Measurements from ENCODE around the gene KRTAP20-1. TPM values are rescaled to one million over a fixed set of nuclear protein-coding genes. Genes with fewer than 3 reads are reported as not detected.

The KRTAP20-1 gene
- not detected in 5 replicates for total RNA-seq (2022; extraction: Qiagen RNA extraction; ENCODE audit: low read depth)

GRCh38 chr21:30616125-30616524, at the start of gene KRTAP20-1:
Gene KRTAP20-1, plus strand, starts transcription at chr21:30616425. Its CDS starts 30 bp downstream, at chr21:30616455.

GRCh38 chr21:30590297-30590696, 25.9 kb upstream of the KRTAP20-1 start, which contains the start of gene KRTAP22-2:
Gene KRTAP22-2, minus strand, starts transcription at chr21:30590397.

DNA sequence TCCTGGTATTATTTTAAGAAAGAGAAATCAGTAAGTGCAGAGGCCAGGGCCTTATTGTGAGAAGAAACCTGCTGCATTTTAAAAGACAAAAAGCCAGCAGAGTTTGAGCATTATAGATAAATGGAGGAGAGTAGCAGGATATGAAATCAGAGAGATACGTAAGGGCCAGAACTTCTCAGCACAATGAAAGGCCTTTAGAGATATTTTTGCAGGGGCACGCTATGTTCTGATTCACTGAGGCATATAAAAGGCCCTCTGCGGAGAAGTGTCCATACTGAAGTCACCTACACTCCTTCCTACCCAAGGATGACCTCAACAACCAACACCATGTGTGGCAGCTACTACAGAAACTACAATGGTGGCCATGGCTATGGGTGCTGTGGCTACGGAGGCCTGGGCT, 24.1 kb upstream of the KRTAP20-1 start, which contains the start of gene KRTAP6-3:
KRTAP6-3 (plus strand) TSS at position 301 of the 400 bp plus-strand sequence; CDS start at position 307, 6 bp downstream.

DNA sequence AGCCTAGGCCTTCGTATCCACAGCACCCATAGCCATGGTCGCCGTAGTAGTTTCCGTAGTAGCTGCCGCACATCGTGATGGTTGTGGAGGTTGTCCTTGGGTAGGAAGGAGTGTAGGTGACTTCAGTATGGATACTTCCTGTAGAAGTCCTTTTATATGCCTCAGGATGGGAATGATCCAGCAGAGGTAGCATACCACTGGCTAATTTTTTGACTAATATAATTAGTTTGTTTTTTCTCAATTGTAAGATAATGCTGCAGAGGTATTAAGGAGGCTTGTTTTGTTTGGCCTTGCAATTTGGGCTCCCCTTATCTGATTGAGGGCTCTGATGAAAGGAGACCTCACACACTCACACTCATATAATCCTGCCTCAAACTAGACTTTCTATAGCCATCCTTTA, 17.4 kb upstream of the KRTAP20-1 start, which contains the start of gene KRTAP6-2:
KRTAP6-2 (minus strand) TSS at position 101 of the 400 bp plus-strand sequence; CDS start at position 73, 28 bp downstream.

GRCh38 chr21:30600787-30601186, 15.4 kb upstream of the KRTAP20-1 start, which contains the start of gene KRTAP22-1:
Gene KRTAP22-1, plus strand, starts transcription at chr21:30601087.

GRCh38 chr21:30613836-30614235, 2.4 kb upstream of the KRTAP20-1 start, which contains the start of gene KRTAP6-1:
Gene KRTAP6-1, minus strand, starts transcription at chr21:30613930. Its CDS starts 26 bp downstream, at chr21:30613904.

GRCh38 chr21:30620522-30620921, 4.3 kb downstream of the KRTAP20-1 start, which contains the start of gene KRTAP20-4:
Gene KRTAP20-4, plus strand, starts transcription at chr21:30620627.

DNA sequence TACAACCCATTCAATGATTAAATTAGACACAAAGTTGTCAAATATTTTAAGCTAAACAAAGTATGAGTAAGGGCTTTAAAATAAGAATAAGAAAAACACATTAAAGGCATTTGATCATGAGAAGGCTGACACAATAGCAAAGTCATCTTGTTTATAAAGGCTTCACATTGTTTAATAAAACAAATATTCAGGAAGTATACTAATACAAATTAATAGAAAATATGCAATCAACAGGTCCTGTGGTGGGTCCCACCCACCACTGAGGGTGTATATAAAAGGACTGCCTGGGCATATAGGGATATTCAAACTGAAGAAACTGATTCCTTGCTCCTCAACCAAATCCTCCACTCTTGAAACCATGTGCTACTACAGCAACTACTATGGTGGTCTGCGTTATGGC, 18.7 kb downstream of the KRTAP20-1 start, which contains the start of gene KRTAP20-2:
KRTAP20-2 (plus strand) TSS at position 301 of the 400 bp plus-strand sequence; CDS start at position 359, 58 bp downstream.

GRCh38 chr21:30642564-30642963, 26.3 kb downstream of the KRTAP20-1 start, which contains the start of gene KRTAP20-3:
Gene KRTAP20-3, plus strand, starts transcription at chr21:30642864.

Other genes starting within 250 kb of the KRTAP20-1 start
- gene KRTAP13-2, start 244.2 kb upstream of the KRTAP20-1 start, total RNA-seq (2022; extraction: Qiagen RNA extraction; ENCODE audit: low read depth): not detected in 5 replicates
- not detected in 5 replicates for gene KRTAP13-1, start 220.4 kb upstream of the KRTAP20-1 start, total RNA-seq (2022; extraction: Qiagen RNA extraction; ENCODE audit: low read depth)
- gene KRTAP13-3, start 190.5 kb upstream of the KRTAP20-1 start, total RNA-seq (2022; extraction: Qiagen RNA extraction; ENCODE audit: low read depth): not detected in 5 replicates
- not detected in 5 replicates for gene KRTAP13-4, start 186.2 kb upstream of the KRTAP20-1 start, total RNA-seq (2022; extraction: Qiagen RNA extraction; ENCODE audit: low read depth)
- not detected in 5 replicates for gene KRTAP15-1, start 176.2 kb upstream of the KRTAP20-1 start, total RNA-seq (2022; extraction: Qiagen RNA extraction; ENCODE audit: low read depth)
- gene KRTAP19-1, start 136.1 kb upstream of the KRTAP20-1 start, total RNA-seq (2022; extraction: Qiagen RNA extraction; ENCODE audit: low read depth): not detected in 5 replicates
- not detected in 5 replicates for gene KRTAP19-2, start 129.0 kb upstream of the KRTAP20-1 start, total RNA-seq (2022; extraction: Qiagen RNA extraction; ENCODE audit: low read depth)
- gene KRTAP19-3, start 124.4 kb upstream of the KRTAP20-1 start, total RNA-seq (2022; extraction: Qiagen RNA extraction; ENCODE audit: low read depth): not detected in 5 replicates
- not detected in 5 replicates for gene KRTAP19-4, start 119.3 kb upstream of the KRTAP20-1 start, total RNA-seq (2022; extraction: Qiagen RNA extraction; ENCODE audit: low read depth)
- not detected in 5 replicates for gene KRTAP19-5, start 114.3 kb upstream of the KRTAP20-1 start, total RNA-seq (2022; extraction: Qiagen RNA extraction; ENCODE audit: low read depth)
- gene KRTAP19-6, start 74.6 kb upstream of the KRTAP20-1 start, total RNA-seq (2022; extraction: Qiagen RNA extraction; ENCODE audit: low read depth): not detected in 5 replicates
- not detected in 5 replicates for gene KRTAP19-7, start 55.1 kb upstream of the KRTAP20-1 start, total RNA-seq (2022; extraction: Qiagen RNA extraction; ENCODE audit: low read depth)
- gene KRTAP22-2, start 26.0 kb upstream of the KRTAP20-1 start, total RNA-seq (2022; extraction: Qiagen RNA extraction; ENCODE audit: low read depth): not detected in 5 replicates
- gene KRTAP6-3, start 24.0 kb upstream of the KRTAP20-1 start, total RNA-seq (2022; extraction: Qiagen RNA extraction; ENCODE audit: low read depth): not detected in 5 replicates
- gene KRTAP6-2, start 17.5 kb upstream of the KRTAP20-1 start, total RNA-seq (2022; extraction: Qiagen RNA extraction; ENCODE audit: low read depth): not detected in 5 replicates
- gene KRTAP22-1, start 15.3 kb upstream of the KRTAP20-1 start, total RNA-seq (2022; extraction: Qiagen RNA extraction; ENCODE audit: low read depth): not detected in 5 replicates
- not detected in 5 replicates for gene KRTAP6-1, start 2.5 kb upstream of the KRTAP20-1 start, total RNA-seq (2022; extraction: Qiagen RNA extraction; ENCODE audit: low read depth)
- not detected in 5 replicates for gene KRTAP20-4, start 4.2 kb downstream of the KRTAP20-1 start, total RNA-seq (2022; extraction: Qiagen RNA extraction; ENCODE audit: low read depth)
- gene KRTAP20-2, start 18.8 kb downstream of the KRTAP20-1 start, total RNA-seq (2022; extraction: Qiagen RNA extraction; ENCODE audit: low read depth): not detected in 5 replicates
- not detected in 5 replicates for gene KRTAP20-3, start 26.4 kb downstream of the KRTAP20-1 start, total RNA-seq (2022; extraction: Qiagen RNA extraction; ENCODE audit: low read depth)
- not detected in 5 replicates for gene KRTAP21-3, start 102.4 kb downstream of the KRTAP20-1 start, total RNA-seq (2022; extraction: Qiagen RNA extraction; ENCODE audit: low read depth)
- not detected in 5 replicates for gene KRTAP21-2, start 130.8 kb downstream of the KRTAP20-1 start, total RNA-seq (2022; extraction: Qiagen RNA extraction; ENCODE audit: low read depth)
- not detected in 5 replicates for gene KRTAP21-1, start 139.0 kb downstream of the KRTAP20-1 start, total RNA-seq (2022; extraction: Qiagen RNA extraction; ENCODE audit: low read depth)
- not detected in 5 replicates for gene KRTAP8-1, start 196.8 kb downstream of the KRTAP20-1 start, total RNA-seq (2022; extraction: Qiagen RNA extraction; ENCODE audit: low read depth)
- gene KRTAP7-1, start 213.3 kb downstream of the KRTAP20-1 start, total RNA-seq (2022; extraction: Qiagen RNA extraction; ENCODE audit: low read depth): not detected in 5 replicates

Data from A549 treated with CpdA at 1 μM for 4 hours (cell line).